Cardiac fibroblast (primary cell): Measurements from ENCODE around the gene SURF6.
"Not testable (repeated sequence)": the region's sequence is repeated elsewhere in the genome, so short reads cannot be mapped to it uniquely, and the experiment has no call there.

ENCODE experiments used
- DNase-seq, 2 donors: peaks; one replicate each; pipeline versions ENCODE4 v3.0.0 to v3.0.0-alpha.2; 2010; ENCODE audit warnings: low read depth in 2 of 2
- H3K4me3 ChIP-seq, 2 donors: replicated peaks in 1 of 2; 1 replicate in 1 of 2; 2 replicates in 1 of 2; pipeline ENCODE4 v1.5.1; 2011; ENCODE audit warnings: low read depth in 2 of 2, low read length in 2 of 2, mild to moderate bottlenecking in 2 of 2, moderate library complexity in 1 of 2
- TF ChIP-seq, protein P1 (sequence below): IDR thresholded peaks from one replicate; pipeline ENCODE4 v1.5.1; 2011; ENCODE audit warnings: low read depth, mild to moderate bottlenecking, low read length, inconsistent platforms

SURF6 gene

DNA sequence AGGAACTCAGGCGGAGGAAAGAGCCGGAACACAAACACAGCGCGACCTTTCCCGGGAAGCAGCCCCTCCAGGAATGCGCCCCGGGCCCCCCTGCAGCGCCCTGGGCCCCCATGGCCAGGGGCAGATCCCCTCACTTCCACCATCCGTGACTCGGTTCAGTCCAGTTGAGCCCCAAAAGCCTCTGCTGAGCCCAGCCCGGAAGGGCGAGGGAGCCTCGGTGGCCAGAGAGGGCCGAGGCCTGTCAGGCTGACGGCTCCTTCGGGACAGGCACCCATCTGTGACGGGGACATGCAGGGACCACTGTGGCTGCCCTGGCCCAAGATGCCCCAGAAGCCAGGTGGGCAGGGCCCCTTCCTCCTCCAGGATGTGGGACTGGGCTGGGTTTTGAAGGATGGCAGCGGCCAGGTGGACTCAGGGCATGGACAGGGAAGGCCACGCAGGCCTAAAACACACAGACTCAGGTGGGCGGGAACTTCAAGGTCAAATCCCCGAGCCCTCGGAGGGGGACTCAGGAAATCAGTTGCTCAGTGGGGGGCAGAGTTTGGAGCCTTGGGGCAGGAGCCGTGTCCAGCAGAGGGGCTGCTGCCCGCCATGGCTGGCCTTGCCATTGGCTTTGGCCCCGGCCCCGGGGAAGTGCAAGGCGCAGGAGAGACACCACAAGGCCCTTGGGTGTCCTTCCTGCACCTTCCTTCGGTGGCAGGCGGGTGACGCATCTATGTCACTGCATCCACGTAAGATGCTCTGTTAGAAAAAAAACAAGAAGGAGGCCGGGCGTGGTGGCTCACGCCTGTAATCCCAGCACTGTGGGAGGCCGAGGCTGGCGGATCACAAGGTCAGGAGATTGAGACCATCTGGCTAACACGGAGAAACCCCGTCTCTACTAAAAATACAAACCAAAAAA, 31.3 kb downstream of the SURF6 start:
- DNase-seq, result no peak
- H3K4me3 ChIP-seq, result no peak overlapping the region
- TF ChIP-seq, protein P1, sequence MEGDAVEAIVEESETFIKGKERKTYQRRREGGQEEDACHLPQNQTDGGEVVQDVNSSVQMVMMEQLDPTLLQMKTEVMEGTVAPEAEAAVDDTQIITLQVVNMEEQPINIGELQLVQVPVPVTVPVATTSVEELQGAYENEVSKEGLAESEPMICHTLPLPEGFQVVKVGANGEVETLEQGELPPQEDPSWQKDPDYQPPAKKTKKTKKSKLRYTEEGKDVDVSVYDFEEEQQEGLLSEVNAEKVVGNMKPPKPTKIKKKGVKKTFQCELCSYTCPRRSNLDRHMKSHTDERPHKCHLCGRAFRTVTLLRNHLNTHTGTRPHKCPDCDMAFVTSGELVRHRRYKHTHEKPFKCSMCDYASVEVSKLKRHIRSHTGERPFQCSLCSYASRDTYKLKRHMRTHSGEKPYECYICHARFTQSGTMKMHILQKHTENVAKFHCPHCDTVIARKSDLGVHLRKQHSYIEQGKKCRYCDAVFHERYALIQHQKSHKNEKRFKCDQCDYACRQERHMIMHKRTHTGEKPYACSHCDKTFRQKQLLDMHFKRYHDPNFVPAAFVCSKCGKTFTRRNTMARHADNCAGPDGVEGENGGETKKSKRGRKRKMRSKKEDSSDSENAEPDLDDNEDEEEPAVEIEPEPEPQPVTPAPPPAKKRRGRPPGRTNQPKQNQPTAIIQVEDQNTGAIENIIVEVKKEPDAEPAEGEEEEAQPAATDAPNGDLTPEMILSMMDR, result no peak

DNA sequence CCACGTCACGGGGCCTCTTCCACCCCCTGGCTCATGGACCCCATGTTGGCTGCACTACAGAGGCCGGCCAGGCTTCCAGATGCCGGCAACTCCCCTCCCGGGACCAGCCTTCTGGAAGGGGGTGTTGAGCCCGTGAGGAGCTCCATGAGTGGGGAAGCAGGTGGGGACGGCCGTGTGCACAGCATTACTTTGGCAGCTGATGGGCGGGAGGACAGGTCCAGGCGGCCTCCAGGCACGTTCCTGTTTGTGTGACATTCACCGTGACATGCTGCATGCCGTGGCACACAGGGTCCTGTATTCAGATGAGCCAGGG, 31.9 kb downstream of the SURF6 start:
- no peak for DNase-seq
- TF ChIP-seq, protein P1, result no peak
- H3K4me3 ChIP-seq, result no peak overlapping the region

GRCh38 chr9:133303266-133304157, 32.5 kb downstream of the SURF6 start:
- H3K4me3 ChIP-seq, result no peak overlapping the region
- no peak for DNase-seq
- TF ChIP-seq, protein P1, result no peak

GRCh38 chr9:133301253-133302230, 34.4 kb downstream of the SURF6 start:
- H3K4me3 ChIP-seq, result no peak overlapping the region
- TF ChIP-seq, protein P1, result no peak
- no peak for DNase-seq

GRCh38 chr9:133299996-133300395, 36.0 kb downstream of the SURF6 start:
- H3K4me3 ChIP-seq, DNase-seq: not testable (repeated sequence)

DNA sequence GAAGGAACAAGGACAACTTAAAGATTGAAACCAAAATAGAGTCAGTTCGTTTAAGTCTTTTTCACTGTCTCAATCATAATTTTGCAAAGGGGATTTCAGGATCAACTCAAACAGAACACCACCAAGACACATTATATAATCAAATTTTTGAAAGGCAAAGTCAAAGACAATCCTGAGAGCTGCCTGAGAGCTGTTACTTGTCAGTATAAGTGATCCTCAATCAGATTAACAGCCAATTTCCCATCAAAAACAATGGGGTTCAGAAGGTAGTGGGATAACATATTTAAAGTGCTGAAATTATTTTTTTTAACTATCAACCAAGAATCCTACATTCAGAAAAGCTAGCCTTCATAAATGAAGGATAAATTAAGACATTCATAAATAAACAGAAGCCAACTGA, 41.7 kb downstream of the SURF6 start:
- H3K4me3 ChIP-seq, result no peak overlapping the region
- TF ChIP-seq, protein P1, result no peak

More for the DNA sequence above, 41.7 kb downstream of the SURF6 start:
- no peak for DNase-seq
